SU-DHL-6 (cell line): Measurements from ENCODE around the gene HSPH1.

Experiments
- H2AFZ ChIP-seq: fragments of 200-600 bp; sonication (generic); 2 replicates; pipeline ENCODE4 v1.6.1; 2014; ENCODE audit warnings: low read depth, mild to moderate bottlenecking, moderate library complexity, mixed read lengths, antibody characterized with exemption, low read length; ENCODE audit not compliant: severe bottlenecking
- H3F3A ChIP-seq: fragments of 200-600 bp; shearing (Covaris generic); 2 replicates; pipeline ENCODE4 v1.6.0; 2016; ENCODE audit warnings: antibody characterized with exemption, mild to moderate bottlenecking; ENCODE audit not compliant: insufficient read depth
- H3K27ac ChIP-seq: fragments of 200-600 bp; sonication (generic); 2 replicates; pipeline ENCODE4 v1.5.1; 2016; ENCODE audit warnings: low read depth, mild to moderate bottlenecking, low read length, moderate library complexity, mixed read lengths
- H3K27me3 ChIP-seq: fragments of 200-600 bp; sonication (generic), shearing (Covaris generic); 2 replicates; pipeline ENCODE4 v1.6.0; 2014; ENCODE audit warnings: mild to moderate bottlenecking, low read length
- H3K36me3 ChIP-seq: fragments of 200-600 bp; sonication (generic); 2 replicates; pipeline ENCODE4 v1.6.1; 2014; ENCODE audit warnings: mild to moderate bottlenecking, low read length, mixed read lengths
- H3K4me2 ChIP-seq: fragments of 300-600, 200-600 bp; shearing (Covaris generic), sonication (generic); 2 replicates; pipeline ENCODE4 v1.6.0; 2014; ENCODE audit warnings: low read length, low read depth, mild to moderate bottlenecking; ENCODE audit not compliant: poor library complexity, severe bottlenecking
- H3K4me3 ChIP-seq: fragments of 200-600 bp; sonication (generic); 2 replicates; pipeline ENCODE4 v1.5.1; 2014; ENCODE audit warnings: antibody characterized with exemption, low read length, mild to moderate bottlenecking, mixed read lengths; ENCODE audit not compliant: insufficient read depth, poor library complexity, severe bottlenecking
- H3K79me2 ChIP-seq: fragments of 200-600 bp; sonication (generic); 2 replicates; pipeline ENCODE4 v1.6.1; 2014; ENCODE audit warnings: mild to moderate bottlenecking, low read length, moderate library complexity; ENCODE audit not compliant: insufficient read depth
- H3K9ac ChIP-seq: fragments of 200-600 bp; sonication (generic); 2 replicates; pipeline ENCODE4 v1.7.0; 2014; ENCODE audit warnings: mild to moderate bottlenecking, low read length
- H3K9me2 ChIP-seq: fragments of 200-600 bp; sonication (generic); replicated peaks from 2 replicates; pipeline ENCODE4 v1.6.1; 2014; ENCODE audit warnings: low read length; ENCODE audit not compliant: insufficient read depth
- H3K9me3 ChIP-seq: fragments of 200-600 bp; sonication (generic); 2 replicates; pipeline ENCODE4 v1.6.1; 2014; ENCODE audit warnings: low read length, mixed read lengths; ENCODE audit not compliant: insufficient read depth
- H4K20me1 ChIP-seq: fragments of 200-600 bp; sonication (generic); 2 replicates; pipeline ENCODE4 v1.6.1; 2014; ENCODE audit warnings: low read depth, mild to moderate bottlenecking, antibody characterized with exemption, low read length, moderate library complexity, mixed read lengths
- EZH2phosphoT487 ChIP-seq: fragments of 200-600 bp; sonication (generic), shearing (Covaris generic); conservative IDR thresholded peaks from 2 replicates; pipeline ENCODE4 v1.6.1; 2018; ENCODE audit warnings: mild to moderate bottlenecking, antibody characterized with exemption, low read length, moderate library complexity, mixed read lengths
- TF ChIP-seq, protein P1 (sequence below): fragments of 200-600 bp; sonication (generic); IDR thresholded peaks from one replicate; pipeline ENCODE4 v1.5.1; 2017; ENCODE audit warnings: antibody characterized with exemption, mild to moderate bottlenecking, low read length, moderate library complexity; ENCODE audit not compliant: insufficient read depth, poor library complexity, severe bottlenecking

HSPH1 gene

DNA sequence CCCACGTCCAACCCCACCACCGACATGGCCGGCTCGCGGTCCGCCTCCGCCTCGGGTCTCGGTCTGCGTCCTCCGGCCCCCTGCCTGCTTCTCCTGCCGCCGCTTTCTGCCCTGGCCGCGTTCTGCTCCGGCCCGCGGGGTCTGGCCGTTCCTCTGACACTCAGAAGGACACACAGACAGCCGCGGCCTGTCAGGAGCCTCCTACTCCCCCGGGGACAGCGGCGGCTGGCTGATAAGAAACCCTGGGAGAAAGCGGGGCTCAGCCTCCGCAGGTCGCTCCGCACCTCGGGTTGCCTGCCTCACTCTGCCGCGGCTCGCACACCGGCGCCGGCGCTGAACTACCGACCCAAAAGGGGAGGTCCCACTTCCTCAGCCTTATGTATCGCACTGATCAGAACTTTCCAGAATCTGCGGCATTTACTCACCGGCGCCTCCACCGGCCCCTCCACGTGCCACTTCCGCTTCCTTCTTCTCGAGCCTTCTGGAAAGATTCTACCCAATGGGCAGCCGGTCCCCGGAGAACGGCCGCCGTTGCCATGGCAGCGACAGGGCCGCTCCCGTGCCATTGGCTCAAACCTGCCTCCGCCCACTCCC lies at the start of gene HSPH1:
Gene HSPH1, minus strand, starts transcription at position 348 of the 594 bp plus-strand sequence. Its CDS starts 322 bp downstream, at position 26.
- H3K4me2 ChIP-seq = peak within 1 kb of the TSS; percentile 88
- H3K36me3 ChIP-seq = peaks cover 21% of the 10 kb centered on the region
- H4K20me1 ChIP-seq = peaks cover 3% of the 10 kb centered on the region; the same call in 1 of the 2 replicates
- H3K27me3 ChIP-seq = no peaks in the 10 kb centered on the region
- no peaks in the 10 kb centered on the region for H3F3A ChIP-seq
- H2AFZ ChIP-seq = peak within 1 kb of the TSS; percentile 76
- H3K79me2 ChIP-seq = peaks cover 50% of the 10 kb centered on the region
- peak within 1 kb of the TSS; percentile 89 for H3K9ac ChIP-seq
- H3K9me2 ChIP-seq = no peaks in the 10 kb centered on the region
- H3K27ac ChIP-seq = peak within 1 kb of the TSS; percentile 69
- H3K9me3 ChIP-seq = no peaks in the 10 kb centered on the region
- TF ChIP-seq, protein P1, sequence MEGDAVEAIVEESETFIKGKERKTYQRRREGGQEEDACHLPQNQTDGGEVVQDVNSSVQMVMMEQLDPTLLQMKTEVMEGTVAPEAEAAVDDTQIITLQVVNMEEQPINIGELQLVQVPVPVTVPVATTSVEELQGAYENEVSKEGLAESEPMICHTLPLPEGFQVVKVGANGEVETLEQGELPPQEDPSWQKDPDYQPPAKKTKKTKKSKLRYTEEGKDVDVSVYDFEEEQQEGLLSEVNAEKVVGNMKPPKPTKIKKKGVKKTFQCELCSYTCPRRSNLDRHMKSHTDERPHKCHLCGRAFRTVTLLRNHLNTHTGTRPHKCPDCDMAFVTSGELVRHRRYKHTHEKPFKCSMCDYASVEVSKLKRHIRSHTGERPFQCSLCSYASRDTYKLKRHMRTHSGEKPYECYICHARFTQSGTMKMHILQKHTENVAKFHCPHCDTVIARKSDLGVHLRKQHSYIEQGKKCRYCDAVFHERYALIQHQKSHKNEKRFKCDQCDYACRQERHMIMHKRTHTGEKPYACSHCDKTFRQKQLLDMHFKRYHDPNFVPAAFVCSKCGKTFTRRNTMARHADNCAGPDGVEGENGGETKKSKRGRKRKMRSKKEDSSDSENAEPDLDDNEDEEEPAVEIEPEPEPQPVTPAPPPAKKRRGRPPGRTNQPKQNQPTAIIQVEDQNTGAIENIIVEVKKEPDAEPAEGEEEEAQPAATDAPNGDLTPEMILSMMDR = no peak
- no peak for TF ChIP-seq EZH2phosphoT487
- peak within 1 kb of the TSS; percentile 85 for H3K4me3 ChIP-seq

DNA sequence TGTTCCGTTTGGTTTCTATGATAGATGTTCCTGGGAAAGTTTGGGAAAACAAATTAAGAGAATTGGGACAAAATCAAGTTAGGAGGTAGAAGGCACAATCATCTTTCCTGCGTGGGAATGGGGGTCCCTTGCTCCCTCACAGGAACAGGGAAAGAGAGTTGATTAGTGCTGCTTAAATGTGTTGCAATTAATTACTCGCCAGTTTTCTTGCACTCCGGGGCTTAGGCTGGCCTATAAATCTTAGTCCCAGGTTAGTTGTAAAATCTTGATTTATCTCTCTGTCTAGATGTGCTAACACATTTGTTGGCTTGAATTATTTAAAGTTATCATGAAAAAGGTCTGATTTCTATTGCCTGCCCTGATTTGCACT lies 48.1 kb upstream of the HSPH1 start:
- Histone ChIP-seq H3K4me2 (no peak overlapping the region), H3F3A (no peaks in the 10 kb centered on the region), H3K79me2 (no peaks in the 10 kb centered on the region), H3K9me2 (no peaks in the 10 kb centered on the region), H3K36me3 (no peaks in the 10 kb centered on the region), H3K9ac (no peak overlapping the region), H3K4me3 (no peak overlapping the region), H4K20me1 (no peaks in the 10 kb centered on the region), H3K9me3 (no peaks in the 10 kb centered on the region), H3K27ac (no peak overlapping the region), H3K27me3 (no peaks in the 10 kb centered on the region), H2AFZ (no peak overlapping the region)
- TF ChIP-seq, protein P1 = no peak
- no peak for TF ChIP-seq EZH2phosphoT487

DNA sequence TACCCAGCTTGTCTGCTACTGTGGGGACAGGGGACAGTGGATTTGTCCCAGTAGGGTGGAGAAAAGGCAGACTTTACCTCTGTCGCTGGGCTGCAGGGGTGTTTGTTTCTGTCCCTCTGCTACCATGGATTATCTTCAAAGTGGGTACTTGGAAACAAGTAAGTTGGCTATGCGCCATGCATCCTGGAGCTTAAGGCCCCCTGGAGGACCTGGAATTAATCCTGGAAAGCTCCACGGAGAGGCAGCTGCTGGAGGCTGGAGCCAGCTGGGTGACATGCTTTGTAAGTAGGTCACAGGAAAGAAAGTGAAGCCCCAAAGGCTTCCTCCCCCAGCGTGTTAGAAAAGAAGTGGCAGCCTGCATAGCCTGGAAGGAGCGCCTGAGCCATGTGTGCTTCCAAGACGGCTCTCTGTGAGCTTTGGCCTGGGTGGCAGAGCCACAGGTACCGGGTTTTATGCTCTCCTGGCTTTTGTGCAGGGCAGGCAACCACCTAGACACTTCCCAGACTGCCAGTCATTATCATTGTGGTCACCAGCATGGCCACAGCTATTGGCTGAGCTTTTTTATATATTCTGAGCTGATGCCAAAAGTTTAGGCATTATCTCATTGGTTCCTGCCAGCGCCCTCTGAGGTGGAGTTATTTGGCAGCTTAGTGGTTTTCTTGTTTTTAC lies 47.6 kb upstream of the HSPH1 start:
- Histone ChIP-seq H3K9me2 (no peaks in the 10 kb centered on the region), H3K4me3 (no peak overlapping the region), H3K27ac (no peak overlapping the region), H4K20me1 (no peaks in the 10 kb centered on the region), H3K79me2 (no peaks in the 10 kb centered on the region), H3K4me2 (no peak overlapping the region), H3K9ac (no peak overlapping the region), H3K9me3 (no peaks in the 10 kb centered on the region), H3K36me3 (no peaks in the 10 kb centered on the region), H2AFZ (no peak overlapping the region), H3F3A (no peaks in the 10 kb centered on the region), H3K27me3 (no peaks in the 10 kb centered on the region)
- TF ChIP-seq, protein P1 = no peak
- no peak for TF ChIP-seq EZH2phosphoT487
